ENCODE data around the gene URB2.

Gene URB2

DNA sequence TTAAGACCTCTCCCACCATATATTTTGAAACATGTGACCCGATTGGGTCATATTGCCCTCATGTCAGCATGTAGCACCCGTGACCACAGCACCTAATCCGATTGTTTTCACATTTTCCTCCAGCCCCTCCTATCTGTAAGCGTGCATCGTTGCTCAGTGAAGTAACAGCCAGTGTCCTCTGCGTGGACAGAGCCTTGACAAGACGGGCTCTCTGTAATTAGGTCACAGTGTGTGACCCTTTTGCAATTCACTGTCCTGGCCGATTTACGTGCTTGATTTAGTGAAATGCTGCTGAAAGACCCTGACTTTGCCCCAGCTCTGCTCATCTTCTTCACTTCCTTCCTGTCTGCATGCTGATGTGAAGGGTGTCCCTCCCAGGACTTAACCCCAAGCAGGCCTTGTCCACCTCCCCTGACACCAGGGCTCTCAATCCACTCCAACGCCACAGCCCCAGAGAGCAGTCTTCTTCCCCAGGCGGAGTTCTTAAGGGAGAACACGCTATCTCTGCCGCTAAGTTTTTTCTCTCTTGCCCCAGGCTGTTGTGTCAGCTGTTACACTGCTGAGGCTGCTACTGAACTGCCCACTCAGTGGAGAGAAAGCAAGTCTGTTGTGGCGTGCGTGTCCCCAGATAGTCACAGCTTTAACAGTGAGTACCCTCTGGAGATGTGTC is 19.4 kb downstream of the URB2 start:
- DNase-seq (ENCODE audit: low read depth, low spot score), result no peak

DNA sequence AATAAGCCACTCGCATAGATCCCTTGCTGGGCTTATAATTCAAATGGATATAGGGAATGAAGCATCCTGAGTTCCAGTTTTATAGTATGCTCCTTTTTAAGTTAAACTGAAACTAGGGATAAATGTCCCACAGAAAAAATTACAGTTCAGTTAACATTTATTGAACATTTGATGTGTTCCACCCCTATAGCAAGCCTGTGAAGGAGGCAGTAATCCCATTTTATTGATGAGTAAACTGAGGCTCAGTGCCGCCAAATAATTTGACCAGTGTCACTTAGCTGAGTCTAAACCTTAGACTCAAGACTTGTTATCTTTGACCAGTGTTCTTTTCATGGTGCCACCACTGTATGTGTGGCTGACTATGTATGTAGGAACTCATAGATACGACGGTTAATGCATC is 22.4 kb downstream of the URB2 start:
- no peak for DNase-seq (ENCODE audit: low read depth, low spot score)

DNA sequence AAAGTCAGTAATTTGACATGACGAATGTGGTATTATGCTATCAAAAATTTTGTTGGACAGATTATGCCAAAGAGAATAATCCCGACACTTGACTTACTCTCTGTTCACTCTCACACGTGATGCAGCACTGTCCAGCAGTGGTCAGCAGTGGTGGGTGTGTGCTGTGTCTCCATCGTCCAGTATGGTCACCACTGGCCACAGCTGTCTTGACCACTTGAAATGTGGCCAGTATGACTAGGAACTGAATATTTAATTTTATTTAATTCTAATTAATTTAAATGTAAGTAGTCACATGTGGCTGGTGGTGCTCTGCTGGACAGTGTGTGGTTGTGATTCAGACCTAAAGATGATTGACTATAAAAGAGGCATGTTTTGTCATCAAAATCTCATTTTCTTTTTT is 24.0 kb downstream of the URB2 start:
- DNase-seq (ENCODE audit: low read depth, low spot score), result no peak

DNA sequence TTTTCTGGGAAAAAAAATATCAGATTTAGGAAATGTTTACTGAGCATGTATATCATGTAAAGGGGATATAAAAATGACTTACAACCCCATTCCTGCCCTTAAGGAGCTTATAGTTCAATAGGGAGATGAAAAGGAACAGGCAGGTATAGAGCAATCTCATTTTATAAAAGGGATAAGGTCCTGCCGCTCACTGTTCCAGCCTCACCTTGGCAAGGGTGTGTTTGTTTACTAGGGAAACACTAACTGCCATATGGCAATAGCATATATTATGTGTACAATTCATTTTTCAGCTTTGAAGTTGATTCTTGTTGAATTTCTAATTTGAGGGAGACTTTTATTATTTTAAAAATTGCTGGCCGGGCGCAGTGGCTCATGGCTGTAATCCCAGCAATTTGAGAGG is 25.5 kb downstream of the URB2 start:
- no peak for DNase-seq (ENCODE audit: low read depth, low spot score)

DNA sequence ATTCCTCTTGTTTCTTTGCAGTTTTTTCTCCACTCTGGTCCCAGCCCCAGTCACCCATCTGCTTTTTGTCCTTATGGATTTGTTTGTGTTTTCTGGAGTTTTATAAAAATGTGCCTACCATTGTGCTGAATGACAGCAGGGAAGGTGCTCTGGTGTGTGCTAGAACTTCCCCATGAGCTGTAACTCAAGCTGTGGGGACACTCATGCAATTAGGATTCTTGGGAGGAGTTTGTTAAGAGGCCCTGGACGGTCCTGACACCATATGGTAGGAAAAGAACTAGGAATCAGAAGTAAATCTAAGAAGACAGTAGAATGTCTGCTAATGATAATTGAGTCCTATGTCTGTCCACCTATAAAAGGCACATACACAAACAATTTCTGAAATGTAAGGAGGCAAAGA is 27.4 kb downstream of the URB2 start:
- no peak for DNase-seq (ENCODE audit: low read depth, low spot score)

DNA sequence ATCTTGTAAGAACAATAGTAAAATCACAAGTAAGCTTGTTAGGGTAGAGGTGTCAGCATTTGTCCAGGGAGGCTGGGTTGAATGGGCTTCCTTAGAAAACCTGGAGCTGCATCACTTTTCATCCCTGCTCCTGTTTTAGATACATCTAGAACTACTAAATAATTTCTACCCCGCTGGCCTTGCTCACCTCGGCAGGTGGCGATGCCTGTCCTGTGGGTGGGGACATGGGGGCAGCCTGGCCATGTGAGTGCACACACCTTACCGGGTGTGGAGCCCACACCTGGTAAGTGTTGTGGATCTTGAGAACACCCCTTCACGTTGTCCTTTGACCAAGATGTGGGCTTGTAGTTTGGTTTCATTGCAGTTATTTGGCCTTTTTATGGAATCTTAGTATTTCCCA is 29.7 kb downstream of the URB2 start:
- no peak for DNase-seq (ENCODE audit: low read depth, low spot score)

DNA sequence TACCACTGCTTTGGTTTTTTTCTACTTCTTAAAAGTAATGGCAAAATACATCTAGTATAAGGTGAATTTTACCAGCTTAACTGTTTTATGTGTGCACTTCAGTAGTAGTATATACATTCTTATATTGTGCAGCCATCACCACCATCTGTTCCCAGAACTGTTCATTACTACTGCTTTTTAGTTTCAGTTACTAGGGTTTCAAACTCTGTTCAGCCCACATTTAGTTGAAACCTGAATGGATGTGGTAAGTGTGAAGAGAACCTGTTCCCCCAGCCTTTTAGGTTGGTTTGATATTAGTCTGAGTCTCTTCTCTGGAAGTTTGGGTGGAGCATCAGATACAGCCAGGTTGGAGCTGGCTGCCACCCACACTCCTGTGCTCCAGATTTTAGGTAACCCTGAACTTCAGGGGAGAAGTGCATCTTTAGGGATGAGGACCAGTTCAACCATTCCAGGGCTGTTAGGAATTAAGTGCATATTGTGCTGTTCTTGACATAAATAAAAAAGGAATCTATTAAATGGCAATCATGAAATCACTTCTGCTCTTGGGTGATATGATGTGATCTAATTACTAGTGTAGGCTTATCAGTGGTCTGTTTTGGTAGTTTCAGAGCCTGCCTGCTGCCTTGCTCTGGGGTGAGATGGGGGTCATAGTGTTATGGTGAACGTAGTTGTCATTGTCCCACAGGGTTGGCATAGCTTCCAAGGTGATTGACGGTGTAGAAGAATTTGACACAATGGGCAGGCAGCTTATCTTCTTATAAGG is 32.1 kb downstream of the URB2 start:
- DNase-seq (ENCODE audit: low read depth, low spot score), result no peak

DNA sequence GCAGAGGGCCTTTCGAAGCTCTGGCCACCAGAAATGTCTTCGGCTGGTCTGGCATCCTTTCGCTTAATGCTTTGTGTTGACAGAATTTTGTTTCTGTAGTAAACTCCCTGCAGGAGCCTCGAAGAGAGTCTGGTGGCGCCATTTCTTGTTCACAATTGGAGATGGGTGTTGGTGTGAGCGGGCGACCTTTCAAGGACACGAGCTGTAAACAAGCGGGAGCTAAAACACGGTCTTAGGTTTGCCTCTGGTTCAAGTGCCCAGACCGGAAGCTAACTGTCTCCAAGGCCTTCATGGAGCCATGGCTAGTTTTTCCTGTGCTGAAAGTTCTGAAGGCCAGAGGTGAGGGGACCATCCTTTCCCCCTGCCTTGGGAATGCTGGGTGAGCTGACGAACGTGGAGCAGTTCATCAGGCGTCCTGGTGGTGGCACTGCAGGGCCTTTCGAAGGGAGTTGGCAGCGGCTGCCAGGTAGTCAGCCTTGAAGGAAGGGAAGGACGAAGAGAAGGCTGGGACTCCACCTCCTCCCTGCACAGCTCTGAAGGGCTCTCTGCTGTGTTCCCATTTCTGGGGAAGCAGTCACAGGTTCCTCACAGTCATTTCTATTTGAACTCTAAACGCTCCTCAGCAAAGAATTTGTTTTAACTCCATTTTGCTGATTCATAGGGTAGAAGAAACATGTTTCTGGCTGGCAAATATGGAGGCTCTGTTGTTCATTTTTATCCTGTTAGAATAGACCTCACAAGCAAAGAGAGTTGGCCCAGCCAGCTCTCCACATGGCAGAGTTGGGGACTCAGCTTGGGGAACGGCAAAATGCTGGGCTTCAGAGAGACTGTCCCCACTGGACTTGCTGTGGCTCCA is 35.2 kb downstream of the URB2 start:
- DNase-seq (ENCODE audit: low read depth, low spot score), result peak; percentile 38

DNA sequence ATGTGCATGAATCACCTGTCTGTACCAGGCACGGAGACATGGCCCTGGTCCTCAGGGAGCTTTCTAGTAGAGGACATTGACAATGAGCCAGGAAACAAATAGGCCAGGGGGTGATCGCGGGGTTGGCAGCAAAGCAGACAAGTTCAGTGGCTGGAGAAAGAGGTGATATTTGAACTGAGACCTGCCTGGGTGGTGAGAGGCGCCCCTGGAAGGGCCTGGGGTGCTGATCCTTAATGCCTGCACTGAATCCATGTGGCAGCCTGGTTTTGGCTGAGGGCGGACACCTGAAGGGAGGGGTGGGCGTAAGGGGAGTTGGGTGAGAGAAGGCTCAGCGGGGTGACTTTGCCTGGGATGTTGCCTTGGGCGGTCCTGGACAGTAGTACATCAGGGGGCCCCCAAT is 35.9 kb downstream of the URB2 start:
- no peak for DNase-seq (ENCODE audit: low read depth, low spot score)

DNA sequence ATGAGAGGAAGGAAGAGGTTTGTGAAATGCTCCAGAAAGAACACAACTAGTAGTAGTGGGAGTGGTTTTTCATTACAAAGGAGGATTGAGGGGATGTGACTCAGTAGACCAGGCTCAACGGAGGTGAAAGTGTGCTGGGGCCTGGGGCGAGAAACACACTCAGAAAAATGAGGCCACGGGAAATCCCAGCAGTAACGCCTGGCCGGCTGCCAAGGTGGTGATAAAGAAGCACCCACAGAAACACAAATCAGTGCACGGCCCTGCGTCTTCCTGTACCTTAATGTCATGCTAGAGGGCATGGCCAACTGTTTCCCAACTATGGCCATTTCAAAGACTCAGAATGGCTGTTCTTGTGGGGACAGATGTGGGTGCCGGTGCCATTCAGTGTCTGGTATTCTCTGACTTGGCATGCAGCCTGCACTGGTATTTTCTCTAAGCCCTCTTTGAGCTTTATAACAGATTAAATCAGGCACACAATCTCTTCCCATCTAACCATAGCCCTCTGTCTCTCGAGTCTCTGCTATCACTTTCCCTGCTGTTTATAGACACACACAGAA is 38.2 kb downstream of the URB2 start:
- DNase-seq (ENCODE audit: low read depth, low spot score), result no peak

DNA sequence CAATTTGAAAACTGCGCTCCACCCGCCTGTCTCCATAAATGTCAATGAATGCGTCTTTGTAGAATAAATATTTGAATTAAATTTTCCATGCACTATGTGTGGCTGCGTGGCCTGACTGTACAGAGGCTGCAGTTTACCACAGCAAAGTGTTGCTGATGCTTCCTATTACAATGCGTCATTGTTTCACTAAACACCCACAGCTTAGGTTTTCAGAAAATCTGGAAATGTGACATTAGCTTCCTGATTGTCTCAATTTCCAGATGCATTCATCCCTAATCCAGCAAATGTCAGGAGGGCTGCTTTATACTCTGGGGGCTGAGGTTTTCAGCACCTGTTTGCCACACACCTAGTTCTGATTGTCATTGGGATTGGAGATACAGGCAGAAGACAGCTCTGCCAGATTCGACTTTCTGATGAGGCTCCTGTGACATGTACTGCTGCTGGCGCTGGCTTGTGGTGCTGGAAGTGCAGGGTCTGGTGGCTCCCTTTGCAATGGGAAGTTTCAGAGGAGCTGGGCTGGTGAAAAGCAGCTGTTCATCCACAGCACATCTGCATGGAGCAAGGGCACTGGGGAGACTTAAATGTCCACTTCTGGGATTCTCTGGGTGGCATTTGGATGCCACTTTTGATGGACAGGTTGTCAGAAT is 40.0 kb downstream of the URB2 start:
- DNase-seq (ENCODE audit: low read depth, low spot score), result no peak

DNA sequence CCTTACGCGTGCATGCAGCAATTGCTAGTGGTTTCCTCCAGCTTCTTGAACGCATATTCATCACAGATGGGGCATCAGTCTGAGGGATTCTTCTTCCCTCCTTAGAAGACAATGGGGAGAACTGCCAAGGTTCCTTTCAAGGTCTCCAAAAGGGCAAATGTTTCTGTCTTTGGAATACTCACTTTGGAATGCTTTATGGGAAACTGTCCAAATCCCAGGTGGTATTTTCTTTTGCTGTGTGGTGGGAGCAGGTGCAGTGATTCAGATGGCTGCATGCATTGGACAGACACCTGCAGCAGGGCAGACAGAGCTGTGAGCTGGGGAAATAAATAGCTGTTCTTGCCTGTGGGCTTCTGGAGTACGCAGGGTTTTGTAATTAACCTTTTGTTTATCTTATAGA is 40.5 kb downstream of the URB2 start:
- DNase-seq (ENCODE audit: low read depth, low spot score), result no peak

DNA sequence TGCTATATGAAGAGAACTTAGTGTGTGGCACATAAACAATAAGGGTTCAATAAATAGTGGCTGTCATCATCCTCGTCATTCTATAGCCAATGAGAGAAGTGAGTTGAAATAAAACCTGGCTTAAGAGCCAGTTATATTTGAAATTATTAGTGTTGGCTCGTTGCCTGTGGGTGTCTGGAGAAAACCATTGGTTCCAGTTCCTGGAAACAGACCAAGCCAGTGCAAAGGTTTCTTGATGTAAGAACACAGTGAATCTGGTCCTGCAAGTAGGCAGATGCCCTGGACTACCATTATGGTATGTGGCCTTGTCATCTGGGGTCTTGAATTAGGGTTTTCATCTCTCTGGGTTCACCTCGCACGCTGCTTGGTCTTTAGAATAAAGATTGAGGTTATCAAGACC is 43.3 kb downstream of the URB2 start:
- DNase-seq (ENCODE audit: low read depth, low spot score), result no peak

DNA sequence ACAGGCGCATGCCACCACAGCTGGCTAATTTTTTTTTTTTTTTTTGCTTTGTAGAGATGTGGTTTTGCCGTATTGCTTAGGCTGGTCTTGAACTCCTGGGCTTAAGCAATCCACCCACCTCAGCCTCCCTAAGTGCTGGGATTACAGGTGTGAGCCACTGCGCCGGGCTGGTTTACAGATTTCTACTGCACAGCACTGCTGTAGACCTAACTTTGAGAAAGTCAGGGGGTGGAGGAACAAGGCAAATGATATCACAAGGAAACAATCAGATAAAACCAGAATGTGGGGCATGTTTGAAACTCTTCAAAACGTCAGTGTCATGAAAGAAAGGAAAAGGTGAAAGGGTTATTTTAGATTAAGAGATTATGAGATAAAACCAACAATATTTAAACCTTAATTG is 45.3 kb downstream of the URB2 start:
- DNase-seq (ENCODE audit: low read depth, low spot score), result no peak

DNA sequence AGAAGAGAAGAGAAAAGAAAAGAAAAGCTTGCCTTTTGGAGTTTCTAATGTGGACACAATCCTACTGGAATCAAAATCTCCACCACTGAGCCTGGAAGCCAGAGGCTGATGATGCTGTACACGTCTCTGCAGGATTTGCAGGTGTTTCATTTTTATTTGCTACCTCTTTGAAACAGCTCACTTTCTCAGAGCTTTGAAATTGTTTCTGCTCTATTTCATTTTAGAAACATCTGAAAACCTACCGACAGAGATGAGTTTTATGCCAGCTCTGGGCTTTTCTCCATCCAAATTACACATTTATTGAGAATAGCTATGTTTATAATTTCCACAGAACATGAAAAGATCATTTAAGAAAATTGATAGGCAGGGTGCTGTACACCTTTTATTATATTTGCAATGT is 46.2 kb downstream of the URB2 start:
- no peak for DNase-seq (ENCODE audit: low read depth, low spot score)

DNA sequence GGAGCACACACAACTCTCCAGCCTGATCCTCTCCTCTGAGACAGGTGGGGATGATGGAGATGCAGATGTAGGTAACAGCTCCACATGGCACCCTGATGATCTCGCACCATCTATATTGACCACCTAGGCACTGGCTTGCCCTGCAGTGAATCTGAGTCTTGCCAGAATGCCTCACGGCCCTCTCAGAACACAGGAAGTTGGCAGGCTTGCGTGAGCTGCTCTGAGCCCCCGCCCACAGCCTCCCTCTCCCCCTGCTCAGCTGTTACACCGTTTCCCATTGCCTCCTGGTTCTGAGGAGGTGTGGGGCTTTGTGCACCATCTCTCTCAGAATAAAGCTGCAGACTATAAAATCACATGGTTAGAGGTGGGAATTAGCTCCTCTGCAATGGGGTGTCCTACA is 48.0 kb downstream of the URB2 start:
- no peak for DNase-seq (ENCODE audit: low read depth, low spot score)

DNA sequence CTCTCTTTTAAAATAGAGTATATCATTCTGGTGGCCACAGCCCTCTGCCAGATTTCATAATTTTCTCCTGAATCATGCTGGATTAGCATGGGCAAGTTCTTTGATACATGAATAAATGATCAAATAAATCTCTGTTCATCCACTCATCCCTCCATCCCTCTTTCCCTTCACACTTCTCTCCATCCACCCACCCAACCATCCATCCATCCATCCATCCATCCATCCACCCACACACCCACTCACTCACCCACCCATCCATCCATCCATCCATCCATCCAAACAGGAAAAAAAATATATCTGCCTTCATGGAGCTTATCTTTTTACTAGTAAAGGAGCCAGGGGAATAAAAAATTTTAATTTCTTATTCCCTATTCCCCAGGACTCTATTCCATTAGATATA is 49.3 kb downstream of the URB2 start:
- DNase-seq (ENCODE audit: low read depth, low spot score), result no peak

DNA sequence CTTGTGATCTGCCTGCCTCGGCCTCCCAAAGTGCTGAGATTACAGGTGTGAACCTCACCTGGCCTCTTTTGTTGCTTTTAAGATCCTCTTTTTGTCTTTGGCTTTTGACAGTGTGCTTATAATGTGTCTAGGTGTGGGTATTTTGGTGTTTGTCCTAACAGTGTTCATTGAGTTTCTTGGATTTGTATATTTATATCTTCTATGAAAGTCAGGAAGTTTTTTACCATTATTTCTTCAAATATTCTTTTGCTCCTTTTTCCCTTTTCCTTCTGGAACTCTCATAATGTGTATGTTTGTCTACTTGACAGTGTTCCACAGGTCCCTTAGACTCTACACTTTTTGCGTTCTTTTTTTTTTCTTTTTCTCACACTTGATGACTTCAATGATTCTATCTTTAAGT is 59.1 kb downstream of the URB2 start:
- DNase-seq (ENCODE audit: low read depth, low spot score), result no peak

DNA sequence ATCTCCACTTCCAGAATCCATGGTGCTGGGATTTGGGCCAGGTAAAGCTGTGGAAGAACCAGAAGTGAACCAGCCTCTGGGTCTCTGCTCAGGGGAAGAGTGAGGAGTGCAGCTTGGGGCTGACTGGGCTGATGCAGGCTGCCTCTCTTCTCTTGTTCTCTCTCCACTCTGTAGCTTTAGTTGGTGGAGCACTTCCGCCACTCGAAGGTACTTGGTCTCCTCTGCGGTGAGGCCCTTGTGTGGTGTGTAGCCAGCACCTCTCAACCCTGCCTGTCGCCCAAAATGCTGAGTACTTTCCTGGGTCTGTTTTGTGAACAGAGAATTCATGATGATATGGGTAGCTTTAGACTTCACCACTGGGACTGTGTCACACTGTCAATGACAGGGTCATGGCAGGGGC is 63.2 kb downstream of the URB2 start:
- no peak for DNase-seq (ENCODE audit: low read depth, low spot score)

DNA sequence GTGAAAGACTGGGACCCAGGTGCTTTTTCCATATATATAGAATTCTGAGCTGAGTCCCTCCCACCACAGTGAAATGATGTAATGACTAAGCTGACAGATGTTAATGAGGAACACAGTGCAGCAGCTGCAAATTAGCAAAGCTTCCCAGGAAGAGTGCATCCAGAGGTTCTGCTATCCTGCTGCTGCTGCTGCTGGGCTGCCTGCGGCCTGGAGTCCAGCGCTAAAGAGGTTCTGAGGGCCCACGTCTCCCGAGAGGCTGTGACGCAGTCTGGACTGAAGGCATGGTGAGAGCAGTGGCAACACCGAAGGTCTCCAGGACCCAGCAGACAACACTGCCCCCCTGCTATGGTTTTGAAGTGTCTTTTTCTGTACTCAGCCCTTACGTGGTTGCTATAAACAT is 63.9 kb downstream of the URB2 start:
- no peak for DNase-seq (ENCODE audit: low read depth, low spot score)

DNA sequence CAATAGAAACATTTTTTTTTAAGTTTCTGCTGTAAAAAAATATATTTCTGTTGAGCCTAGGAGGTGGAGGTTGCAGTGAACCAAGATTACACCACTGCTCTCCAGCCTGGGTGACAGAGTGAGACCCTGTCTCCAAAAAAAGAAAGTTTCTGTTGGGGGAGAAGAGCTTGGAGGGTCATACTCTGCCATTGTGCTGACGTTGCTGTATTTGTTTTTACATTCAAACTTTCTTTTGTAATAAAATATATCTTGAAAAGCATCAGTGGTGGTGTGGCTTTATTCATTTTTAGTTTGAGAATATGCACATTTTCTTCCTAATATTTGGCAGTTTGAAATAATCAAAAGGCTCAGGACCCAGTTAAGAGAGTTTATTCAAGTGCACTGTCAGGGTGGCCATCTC is 64.6 kb downstream of the URB2 start:
- no peak for DNase-seq (ENCODE audit: low read depth, low spot score)

DNA sequence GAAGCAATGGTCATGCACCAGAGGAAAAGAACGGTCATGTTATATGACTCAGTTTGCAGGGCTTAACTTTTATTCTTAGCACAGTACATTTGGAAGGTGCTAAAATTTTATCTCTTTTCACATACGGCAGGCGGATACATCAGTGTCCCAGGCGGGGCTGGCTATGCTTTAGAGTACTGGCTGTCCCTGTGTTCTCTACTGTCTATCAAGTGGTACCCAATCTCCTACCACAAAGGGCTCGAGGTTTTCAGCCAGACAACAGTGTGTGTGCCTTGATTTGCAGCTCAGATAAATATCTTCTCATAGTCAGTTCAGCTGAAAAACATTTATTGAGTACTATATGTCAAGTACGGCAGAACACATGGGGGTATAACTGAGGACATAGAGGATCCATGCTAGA is 65.3 kb downstream of the URB2 start:
- DNase-seq (ENCODE audit: low read depth, low spot score), result no peak

Measured in iPS DF 19.7 (cell line).